ENCODE results near the gene SOHLH2.
A peak's percentile ranks its signal among the peaks of the same experiment; 100 is the strongest.

The SOHLH2 gene

DNA sequence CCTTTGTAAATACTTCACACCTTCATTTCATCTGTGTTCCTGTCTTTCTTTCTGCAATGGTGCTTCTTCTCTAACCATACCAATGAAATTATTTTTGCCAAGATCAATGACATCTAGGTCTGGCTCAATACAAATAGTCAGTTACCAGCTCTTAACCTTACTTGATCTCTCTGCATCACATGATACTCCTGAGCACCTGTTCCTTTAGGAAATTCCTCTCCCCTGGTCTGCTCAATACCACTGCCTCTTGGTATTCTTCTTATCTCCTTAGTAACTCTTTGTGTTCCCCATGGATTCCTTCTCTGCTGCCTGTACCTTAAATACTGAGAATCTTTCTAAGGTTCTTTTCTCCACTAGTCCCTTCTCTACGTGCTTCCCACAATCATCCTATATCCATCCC, 25.9 kb downstream of the SOHLH2 start:
- DNase-seq, result no peak

- DNase-seq, result no peak
Observed at GRCh38 chr13:36183901-36184300, 30.5 kb downstream of the SOHLH2 start.

- DNase-seq, result no peak
Observed at GRCh38 chr13:36175621-36176020, 38.7 kb downstream of the SOHLH2 start.

- no peak for DNase-seq
Observed at GRCh38 chr13:36174923-36175322, 39.4 kb downstream of the SOHLH2 start.

DNA sequence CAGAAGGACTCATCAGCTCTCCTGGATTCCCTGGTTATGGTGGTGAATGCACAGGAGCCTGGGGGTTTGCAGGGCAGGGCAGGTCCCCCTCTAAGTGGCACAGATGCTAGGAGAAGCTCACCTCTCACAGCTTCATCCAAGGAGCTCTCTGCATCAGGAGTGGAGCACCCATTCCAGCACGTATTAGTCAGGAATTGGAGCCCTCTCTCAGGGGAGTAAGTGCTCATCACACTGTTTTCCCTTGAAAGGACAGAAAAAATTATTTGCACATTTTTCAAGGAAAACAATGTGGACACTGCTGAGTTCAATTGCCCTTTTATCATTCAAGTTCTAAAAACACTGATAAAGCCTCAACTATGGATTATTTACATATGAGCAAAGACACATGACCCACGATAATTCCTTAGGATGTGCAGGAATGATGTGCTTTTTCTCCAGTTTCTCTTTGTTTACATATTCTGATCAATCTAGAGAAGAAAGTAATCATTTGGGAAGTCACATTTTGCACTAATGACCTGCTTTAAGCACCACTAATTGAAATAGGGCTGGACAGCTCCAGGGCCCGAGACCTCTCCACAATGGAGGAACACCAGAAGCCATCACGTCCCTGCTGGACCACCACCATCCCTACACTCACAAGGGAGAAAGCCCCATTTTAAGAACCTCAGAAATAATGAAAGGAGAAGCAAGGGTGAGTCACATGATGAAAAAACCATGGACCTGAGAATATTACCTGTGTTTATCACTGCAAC, 40.6 kb downstream of the SOHLH2 start:
- DNase-seq, result no peak

DNA sequence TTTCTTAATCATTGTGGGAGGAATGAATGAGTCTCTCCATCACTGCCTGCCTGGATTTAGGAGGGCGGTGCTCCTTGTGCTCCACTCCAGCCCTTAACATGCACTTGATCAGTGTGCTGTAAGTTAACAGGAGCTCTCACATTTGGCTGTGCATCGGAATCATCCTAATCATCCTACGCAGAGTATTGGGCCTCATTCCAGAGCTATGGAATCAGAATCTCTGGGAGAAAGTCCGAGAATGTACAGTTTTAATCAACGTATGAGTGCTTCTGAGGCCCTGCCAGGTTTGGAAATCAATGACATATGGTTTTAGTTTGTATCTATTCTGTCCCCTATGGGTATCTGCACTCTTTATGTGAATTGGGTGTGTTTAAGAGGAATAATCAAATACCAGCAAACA, 48.3 kb downstream of the SOHLH2 start:
- no peak for DNase-seq

GRCh38 chr13:36163809-36164308, 50.5 kb downstream of the SOHLH2 start:
- DNase-seq, result peak; percentile 27

DNA sequence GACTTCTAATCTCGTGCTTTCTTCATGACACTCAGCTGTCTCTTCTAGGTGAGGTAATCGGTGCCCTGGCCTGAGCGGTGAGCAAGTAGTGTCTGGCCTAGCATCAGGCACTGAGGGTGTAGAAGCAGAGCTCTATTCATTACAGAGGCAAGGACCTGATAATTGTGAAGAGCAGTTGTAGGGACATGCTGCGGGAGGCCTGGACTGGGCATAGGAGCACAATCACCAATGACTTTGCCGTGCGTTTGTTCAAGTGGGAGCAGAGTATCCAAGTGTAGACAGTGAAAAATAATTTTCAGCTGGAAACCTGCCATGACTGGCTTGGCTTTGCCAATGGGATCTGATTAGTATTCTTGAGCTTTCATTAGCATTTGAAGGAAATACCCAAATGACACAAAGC, 51.1 kb downstream of the SOHLH2 start:
- no peak for DNase-seq

GRCh38 chr13:36160297-36160696, 54.1 kb downstream of the SOHLH2 start:
- DNase-seq, result no peak

GRCh38 chr13:36158611-36159010, 55.7 kb downstream of the SOHLH2 start:
- DNase-seq, result no peak

GRCh38 chr13:36157480-36157879, 56.9 kb downstream of the SOHLH2 start:
- DNase-seq, result no peak

DNA sequence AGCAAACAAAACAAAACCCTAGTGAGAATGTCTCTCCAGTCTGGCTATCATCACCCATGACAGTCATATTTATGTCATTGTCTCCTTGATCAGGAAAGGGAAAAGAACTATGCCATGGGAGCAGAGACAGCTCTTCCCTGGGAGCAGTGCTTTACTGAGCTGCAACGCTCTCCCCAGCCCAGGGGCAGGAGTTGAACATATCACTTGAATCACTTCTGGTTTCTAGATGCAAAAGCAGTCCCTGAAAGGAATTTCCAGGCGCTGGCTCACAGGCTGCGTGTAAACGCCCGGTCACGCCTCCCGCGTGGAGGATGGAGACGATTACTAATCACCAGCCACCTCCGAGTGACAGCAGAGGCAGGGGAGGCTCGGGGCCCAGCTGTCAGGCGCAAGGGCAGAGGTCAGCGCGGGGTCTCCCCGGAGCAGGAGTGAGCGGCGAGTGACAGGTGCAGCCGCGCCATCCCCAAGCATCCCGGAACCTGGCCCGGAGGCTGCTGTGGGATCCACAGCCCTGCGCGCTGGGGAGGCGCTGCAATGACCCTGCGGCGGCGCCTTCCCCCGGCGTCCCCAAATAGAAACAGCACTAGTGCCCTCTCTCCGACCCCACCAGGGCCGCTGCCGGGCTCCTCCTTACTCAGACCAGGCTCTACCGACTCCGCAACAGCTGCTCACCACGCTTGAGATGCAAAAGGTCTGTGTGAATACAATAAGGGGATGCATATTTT, 59.6 kb downstream of the SOHLH2 start:
- peak; percentile 41 for DNase-seq

- no peak for DNase-seq
Observed at GRCh38 chr13:36151591-36151990, 62.8 kb downstream of the SOHLH2 start.

DNA sequence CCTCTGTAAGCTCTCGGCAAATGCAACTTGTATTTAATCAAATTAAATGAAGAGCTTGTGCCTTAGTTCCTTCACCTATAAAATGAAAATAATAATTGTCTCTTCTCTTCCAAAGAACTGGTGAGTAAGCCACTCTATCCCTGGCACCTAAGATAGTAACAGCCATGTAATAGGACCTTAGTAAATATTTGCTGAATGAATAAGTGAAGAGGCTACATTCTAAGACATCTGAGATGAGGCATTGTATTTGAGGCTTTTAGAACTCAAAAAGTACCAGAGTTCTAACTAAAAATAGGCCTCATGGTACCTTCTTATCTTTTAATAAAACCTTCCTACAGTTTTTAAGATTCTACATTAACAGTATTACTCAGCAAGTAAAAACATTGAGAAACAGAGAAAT, 65.9 kb downstream of the SOHLH2 start:
- DNase-seq, result no peak

DNA sequence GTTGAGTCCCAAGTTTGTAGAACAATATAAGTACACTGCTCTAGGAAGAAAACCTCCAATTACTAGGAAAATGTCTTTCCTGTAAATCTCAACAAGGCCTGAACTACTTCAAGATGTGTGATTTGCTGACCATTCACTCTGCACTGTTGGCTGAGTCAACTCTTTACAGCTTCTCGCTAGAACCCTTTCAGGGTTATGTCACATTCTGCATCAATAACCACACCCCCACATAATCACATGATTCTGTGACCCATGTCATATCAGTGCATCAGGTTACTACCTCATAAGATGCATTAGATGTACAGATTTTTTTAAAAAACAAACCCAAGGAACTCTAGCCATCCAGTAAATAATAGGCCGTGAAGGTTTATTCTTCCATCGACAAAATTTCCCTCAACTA, 67.0 kb downstream of the SOHLH2 start:
- no peak for DNase-seq

DNA sequence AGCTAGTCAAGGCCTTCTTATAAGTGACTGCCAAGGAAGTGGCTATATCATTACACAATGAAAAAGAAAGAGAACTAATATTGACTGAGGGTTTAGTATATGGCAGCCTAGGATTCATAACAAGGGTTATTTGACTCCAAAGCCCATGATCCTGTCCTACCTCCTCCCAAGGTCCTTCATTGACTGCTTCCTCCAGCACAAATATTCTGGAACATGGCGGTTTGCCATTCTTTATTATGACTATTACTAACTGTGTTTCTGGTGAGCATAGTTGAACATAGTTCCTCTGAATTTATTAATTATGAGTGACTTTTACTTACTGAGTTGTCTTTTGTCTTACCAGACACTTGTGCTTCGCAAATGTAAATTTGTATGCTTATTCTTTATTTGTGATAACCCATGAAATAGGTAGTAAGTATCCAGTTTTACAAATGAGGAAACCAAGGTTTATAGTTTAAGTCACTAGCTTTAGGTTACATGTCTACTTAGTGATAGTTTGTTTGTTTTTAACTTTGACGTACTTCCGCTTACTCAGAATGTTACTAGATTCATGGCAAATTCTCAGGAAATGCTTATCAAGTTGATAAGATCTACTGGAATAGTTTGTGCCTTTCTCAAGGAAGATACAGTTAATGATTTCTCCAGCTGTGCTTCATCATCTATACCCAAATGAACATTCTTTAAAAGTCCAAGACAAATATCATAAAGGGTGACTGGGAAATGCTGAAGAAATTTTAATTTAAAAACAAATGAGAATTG, 67.7 kb downstream of the SOHLH2 start:
- no peak for DNase-seq

GRCh38 chr13:36143738-36144137, 70.6 kb downstream of the SOHLH2 start:
- no peak for DNase-seq

DNA sequence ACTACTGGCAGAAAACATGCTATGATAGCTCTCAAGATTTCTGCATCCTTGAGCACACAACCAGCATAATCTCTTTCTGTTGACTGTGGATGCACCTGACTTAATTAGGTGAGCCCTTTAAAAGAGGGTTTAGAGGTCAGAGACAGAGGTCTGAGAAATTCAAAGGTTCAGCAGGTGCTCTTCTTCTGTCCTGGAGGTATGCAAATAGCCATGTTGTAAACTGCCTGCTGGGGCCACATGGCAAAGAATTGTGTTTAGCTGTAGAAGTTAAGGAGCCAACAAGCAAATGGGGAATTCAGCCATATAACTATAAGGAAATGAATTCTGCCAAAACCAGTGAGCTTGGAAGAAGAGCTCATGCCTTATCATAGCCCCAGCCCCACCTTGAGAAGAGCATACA, 71.6 kb downstream of the SOHLH2 start:
- DNase-seq, result no peak

- no peak for DNase-seq
Observed at GRCh38 chr13:36135876-36136275, 78.5 kb downstream of the SOHLH2 start.

DNA sequence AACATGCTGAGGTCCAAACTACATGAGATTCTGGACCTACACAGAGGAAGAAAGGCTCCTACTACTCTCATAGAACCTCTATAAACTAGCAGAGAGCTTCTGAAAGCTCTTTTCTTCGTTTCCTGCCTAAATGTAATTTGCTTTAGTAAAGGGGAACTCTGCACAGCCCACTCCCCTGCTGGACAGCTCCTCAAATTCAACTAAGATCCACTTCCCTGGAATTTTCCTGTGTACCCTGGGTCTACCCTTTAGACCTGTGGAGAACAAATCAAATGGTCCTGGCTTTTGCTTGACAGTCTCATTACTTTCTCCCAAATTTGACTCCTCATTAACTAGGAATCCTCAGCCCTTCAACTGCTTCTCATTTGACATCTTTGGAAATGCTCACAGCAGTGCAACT, 79.7 kb downstream of the SOHLH2 start:
- no peak for DNase-seq

- no peak for DNase-seq
Observed at GRCh38 chr13:36133950-36134626, 80.3 kb downstream of the SOHLH2 start.

DNA sequence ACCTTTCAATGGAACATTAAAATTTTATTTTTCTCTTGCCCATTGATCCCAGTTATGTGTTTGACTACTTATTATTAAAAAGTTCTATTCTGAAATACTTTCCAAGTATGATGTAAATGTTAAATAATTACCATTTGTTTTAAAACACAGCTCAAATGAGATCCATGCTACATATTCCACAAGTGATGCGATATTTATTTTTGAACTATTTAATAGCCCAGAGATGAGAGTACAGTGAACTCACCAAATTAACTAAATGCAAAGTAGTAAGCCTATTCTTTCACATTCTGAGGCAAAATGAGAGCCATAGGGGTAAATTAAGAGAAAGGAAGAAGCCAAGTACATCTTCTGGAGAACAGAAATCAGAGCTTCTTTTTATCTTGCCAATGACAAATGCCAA, 82.0 kb downstream of the SOHLH2 start:
- no peak for DNase-seq

GRCh38 chr13:36131931-36132297, 82.4 kb downstream of the SOHLH2 start:
- DNase-seq, result peak; percentile 9

Data from right kidney (tissue), 1 donor.